Epithelial cell of esophagus (primary cell): Measurements from ENCODE around the gene GIMAP1.

ENCODE experiments used
- DNase-seq: peaks from one replicate; pipeline ENCODE4 v3.0.0; 2010; ENCODE audit warnings: low read depth
- H3K4me3 ChIP-seq: 2 replicates; pipeline ENCODE4 v1.5.1; 2011; ENCODE audit warnings: mild to moderate bottlenecking, low read length, control low read depth
- TF ChIP-seq, protein P1 (sequence below): IDR thresholded peaks from 2 replicates; pipeline ENCODE4 v1.5.1; 2011; ENCODE audit warnings: low read depth, mild to moderate bottlenecking, low read length, control low read depth, inconsistent platforms; ENCODE audit not compliant: insufficient read depth; ENCODE audit errors: missing control alignments

GIMAP1 gene

DNA sequence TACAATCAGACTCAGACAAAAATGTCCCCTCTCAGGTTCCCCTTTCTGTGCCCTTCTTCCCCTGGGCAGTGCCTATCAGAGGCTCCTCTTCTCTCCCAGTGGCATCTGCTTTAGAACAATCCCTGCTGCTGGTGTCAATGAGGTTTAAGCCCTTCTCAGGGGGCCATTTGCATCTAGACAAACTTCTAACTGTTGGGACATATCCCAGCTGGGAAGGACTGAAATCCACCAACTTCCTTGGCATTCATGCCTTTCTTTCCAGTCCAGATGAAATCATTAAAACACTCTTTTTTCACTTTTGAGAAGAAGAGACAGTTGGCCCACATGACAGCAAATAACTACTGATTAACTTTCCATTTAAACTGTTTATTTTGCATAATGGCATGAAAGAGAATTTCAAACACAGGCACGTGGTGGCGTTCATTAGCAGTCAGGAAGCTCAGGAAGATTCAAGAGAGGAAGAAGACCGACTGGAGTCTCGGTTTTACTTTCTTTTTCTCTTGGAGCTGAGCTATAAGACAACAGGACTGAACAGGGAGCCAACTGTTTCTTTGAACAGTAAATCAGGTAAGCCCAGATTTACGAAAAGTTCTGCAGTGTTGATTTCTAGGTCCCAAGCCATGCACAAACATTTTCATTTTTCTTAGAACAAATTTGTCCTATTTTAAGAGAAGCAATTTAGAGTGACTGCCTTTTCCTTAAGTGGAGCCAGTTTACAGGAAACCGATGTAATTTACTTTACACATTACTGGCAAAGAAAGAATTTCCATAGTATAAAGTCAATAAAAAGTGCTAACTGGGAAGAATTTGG, 31.0 kb upstream of the GIMAP1 start, which contains the start of gene GIMAP2:
Gene GIMAP2 (plus strand): TSS at position 488 of the 811 bp plus-strand sequence. CDS start 1,354 bp downstream, outside the sequence.
- TF ChIP-seq, protein P1, sequence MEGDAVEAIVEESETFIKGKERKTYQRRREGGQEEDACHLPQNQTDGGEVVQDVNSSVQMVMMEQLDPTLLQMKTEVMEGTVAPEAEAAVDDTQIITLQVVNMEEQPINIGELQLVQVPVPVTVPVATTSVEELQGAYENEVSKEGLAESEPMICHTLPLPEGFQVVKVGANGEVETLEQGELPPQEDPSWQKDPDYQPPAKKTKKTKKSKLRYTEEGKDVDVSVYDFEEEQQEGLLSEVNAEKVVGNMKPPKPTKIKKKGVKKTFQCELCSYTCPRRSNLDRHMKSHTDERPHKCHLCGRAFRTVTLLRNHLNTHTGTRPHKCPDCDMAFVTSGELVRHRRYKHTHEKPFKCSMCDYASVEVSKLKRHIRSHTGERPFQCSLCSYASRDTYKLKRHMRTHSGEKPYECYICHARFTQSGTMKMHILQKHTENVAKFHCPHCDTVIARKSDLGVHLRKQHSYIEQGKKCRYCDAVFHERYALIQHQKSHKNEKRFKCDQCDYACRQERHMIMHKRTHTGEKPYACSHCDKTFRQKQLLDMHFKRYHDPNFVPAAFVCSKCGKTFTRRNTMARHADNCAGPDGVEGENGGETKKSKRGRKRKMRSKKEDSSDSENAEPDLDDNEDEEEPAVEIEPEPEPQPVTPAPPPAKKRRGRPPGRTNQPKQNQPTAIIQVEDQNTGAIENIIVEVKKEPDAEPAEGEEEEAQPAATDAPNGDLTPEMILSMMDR: no peak
- peak; percentile 13 for DNase-seq
- peak within 1 kb of the TSS; percentile 10 for H3K4me3 ChIP-seq

DNA sequence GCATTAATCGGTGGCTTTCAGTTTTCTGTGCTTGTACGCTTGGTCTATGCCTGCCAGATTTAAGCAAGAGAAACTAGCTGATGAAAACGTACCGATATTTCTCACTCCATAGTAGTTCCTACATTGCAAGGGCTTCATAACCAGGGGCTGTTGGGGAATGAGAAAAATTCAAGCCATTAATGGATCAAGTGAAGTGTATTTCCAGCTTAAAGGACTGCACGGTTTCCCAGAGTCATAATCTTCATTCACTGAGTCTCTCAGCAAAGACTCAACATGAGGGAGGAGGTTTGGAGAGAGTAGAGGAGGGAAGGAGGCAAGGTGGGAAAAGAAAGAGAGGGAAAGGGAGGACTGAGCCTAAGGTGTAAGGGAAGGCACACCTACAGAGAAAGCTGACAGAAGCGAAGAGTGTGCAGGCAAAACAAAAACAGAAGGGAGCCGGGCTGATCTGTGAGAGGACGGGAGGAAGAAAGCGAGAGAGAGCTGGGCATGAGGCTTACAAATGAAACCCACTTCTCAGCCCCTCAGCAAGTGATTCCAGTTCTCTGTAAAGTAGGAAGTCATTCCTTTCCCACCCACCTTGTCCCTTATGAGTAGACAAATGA, 30.3 kb upstream of the GIMAP1 start:
- no peak overlapping the region for H3K4me3 ChIP-seq
- DNase-seq: no peak
- TF ChIP-seq, protein P1: no peak

DNA sequence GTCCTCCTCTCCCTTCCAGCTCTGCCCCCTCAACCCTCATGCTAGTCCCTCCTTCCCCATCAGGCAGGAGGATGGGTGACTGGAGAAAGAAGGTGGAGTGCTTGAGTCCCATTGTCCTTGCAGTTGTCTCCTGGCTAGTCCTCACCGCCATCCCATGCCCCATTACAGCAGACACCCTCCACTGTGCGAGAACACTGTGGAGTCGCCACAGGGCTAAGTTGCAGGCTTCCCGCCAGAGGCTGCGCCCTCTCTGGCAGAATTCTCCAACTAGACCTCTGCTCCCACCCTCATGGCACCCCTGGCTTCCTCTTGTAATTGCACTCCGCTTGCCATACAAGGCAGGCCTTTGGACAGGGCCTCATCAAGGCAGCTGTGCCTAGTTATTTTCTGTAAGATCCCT, 27.8 kb upstream of the GIMAP1 start:
- TF ChIP-seq, protein P1: no peak
- no peak overlapping the region for H3K4me3 ChIP-seq
- DNase-seq: no peak

DNA sequence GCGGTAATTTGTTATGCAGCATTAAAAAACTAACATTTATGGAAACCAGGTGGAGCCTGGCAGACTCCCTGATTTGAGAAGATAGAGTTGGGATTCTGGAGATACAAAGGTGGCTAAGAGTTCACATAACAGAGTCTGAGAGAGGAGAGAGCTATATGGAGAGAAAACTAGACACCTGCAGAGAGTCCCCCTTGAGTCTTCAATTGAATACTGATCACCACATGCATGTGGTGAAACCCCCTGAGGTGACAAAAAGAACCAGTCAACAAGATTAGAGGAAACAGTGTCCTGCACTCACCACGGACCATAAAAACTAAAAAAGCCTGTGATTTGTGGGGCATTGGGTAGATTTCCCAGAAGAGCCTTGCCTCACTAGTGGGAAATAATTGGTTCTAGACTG, 20.8 kb upstream of the GIMAP1 start:
- no peak overlapping the region for H3K4me3 ChIP-seq
- no peak for DNase-seq
- TF ChIP-seq, protein P1: no peak

DNA sequence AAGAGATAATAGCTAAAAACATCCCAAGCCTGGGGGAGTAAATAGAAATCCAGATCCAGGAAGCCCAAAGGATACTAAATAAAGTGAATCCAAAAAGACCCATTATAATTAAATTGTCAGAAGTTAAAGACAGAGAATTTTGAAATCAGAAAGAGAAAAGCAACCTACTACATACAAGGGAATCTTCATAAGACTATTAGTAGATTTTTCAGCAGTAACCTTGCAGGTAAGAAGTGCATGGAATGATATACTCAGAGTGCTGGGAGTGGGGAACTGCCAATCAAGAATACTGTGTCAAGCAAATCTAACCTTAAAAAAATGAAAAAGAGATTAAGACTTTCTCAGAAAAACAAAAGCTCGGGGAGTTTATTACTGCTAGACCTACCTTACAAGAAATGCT, 13.2 kb upstream of the GIMAP1 start:
- DNase-seq: no peak
- TF ChIP-seq, protein P1: no peak
- no peak overlapping the region for H3K4me3 ChIP-seq

DNA sequence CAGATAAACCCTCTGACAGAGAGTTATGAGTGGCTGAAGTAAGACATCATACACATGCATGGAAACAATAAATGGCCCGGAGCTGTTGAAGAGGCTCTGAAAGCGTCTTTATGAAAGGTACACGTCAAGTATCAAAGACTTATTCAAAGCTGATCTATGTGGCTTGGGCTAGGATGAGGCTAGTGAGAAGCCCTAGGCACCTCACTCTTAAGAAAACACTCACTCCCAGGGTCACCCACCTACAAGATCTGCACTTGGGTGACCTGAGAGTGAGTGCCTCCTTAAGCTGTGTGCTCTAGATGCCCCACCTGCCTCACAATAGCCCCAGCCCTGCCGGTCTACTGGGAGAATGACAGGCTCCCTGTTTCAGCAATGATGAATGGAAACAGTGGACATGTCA, 1.1 kb upstream of the GIMAP1 start:
- TF ChIP-seq, protein P1: no peak
- DNase-seq: no peak
- H3K4me3 ChIP-seq: no peak overlapping the region
